Stimulated activated CD8-positive, alpha-beta memory T cell treated with anti-CD3 and anti-CD28 coated beads, Interleukin-12 subunit alpha, Interleukin-12 subunit beta, amount 100 ng/mL, for 24 hours (primary cell): ENCODE data around the gene ELP2.
"Not testable (repeated sequence)": the region's sequence is repeated elsewhere in the genome, so short reads cannot be mapped to it uniquely, and the experiment has no call there.

ENCODE experiments used
- DNase-seq: peaks from one replicate; pipeline ENCODE4 v3.0.0-alpha.2; 2020; ENCODE audit errors: extremely low read depth

The ELP2 gene

GRCh38 chr18:36191286-36191685 lies 61.6 kb downstream of the ELP2 start:
- DNase-seq, result no peak

GRCh38 chr18:36191711-36192110 lies 62.0 kb downstream of the ELP2 start:
- DNase-seq, result no peak

GRCh38 chr18:36194600-36195315 lies 65.1 kb downstream of the ELP2 start:
- no peak for DNase-seq

GRCh38 chr18:36195427-36196122 lies 65.9 kb downstream of the ELP2 start:
- no peak for DNase-seq

- DNase-seq, result no peak
Observed at GRCh38 chr18:36196238-36196995, 66.7 kb downstream of the ELP2 start.

GRCh38 chr18:36197511-36198166 lies 67.9 kb downstream of the ELP2 start:
- no peak for DNase-seq

GRCh38 chr18:36199691-36200295 lies 70.1 kb downstream of the ELP2 start:
- no peak for DNase-seq

- no peak for DNase-seq
Observed at GRCh38 chr18:36200354-36200771, 70.7 kb downstream of the ELP2 start.

- no peak for DNase-seq
Observed at GRCh38 chr18:36201765-36202164, 72.1 kb downstream of the ELP2 start.

GRCh38 chr18:36203360-36203895 lies 73.7 kb downstream of the ELP2 start:
- no peak for DNase-seq

- DNase-seq, result no peak
Observed at GRCh38 chr18:36205166-36205565, 75.5 kb downstream of the ELP2 start.

GRCh38 chr18:36207303-36207702 lies 77.6 kb downstream of the ELP2 start:
- DNase-seq, result no peak

- not testable (repeated sequence) for DNase-seq
Observed at GRCh38 chr18:36207969-36208368, 78.3 kb downstream of the ELP2 start.

- DNase-seq, result no peak
Observed at GRCh38 chr18:36211612-36212065, 81.9 kb downstream of the ELP2 start.

GRCh38 chr18:36212301-36213171 lies 82.8 kb downstream of the ELP2 start:
- DNase-seq, result no peak

- DNase-seq, result no peak
Observed at GRCh38 chr18:36214811-36215210, 85.1 kb downstream of the ELP2 start.

GRCh38 chr18:36215577-36215976 lies 85.9 kb downstream of the ELP2 start:
- DNase-seq, result no peak

- DNase-seq, result no peak
Observed at GRCh38 chr18:36217348-36217747, 87.6 kb downstream of the ELP2 start.

GRCh38 chr18:36229188-36229587 lies 99.5 kb downstream of the ELP2 start:
- DNase-seq, result no peak
